Measurements from ENCODE around the gene FMN1. TPM values are rescaled to one million over a fixed set of nuclear protein-coding genes. Genes with fewer than 3 reads are reported as not detected.

The FMN1 gene
- total and polyA plus RNA-seq, 10 of the 15 experiments (the other 5 are each of a cell fraction or from before 2014, with no cell fraction given) = 0.05 to 0.16 (median 0.08) TPM; not detected in 4

GRCh38 chr15:32844118-32844711 lies 350.3 kb downstream of the FMN1 start:
- Histone ChIP-seq H2AFZ (ENCODE audit: control insufficient read depth, low read depth, low read length) (no peak overlapping the region), H3K27ac (ENCODE audit: control insufficient read depth, insufficient read depth) (no peak overlapping the region), H3K9ac (ENCODE audit: control insufficient read depth, insufficient read depth, low read length) (no peak overlapping the region), H3K36me3 (ENCODE audit: control insufficient read depth in 2 of 2, insufficient read depth in 2 of 2, low read length in 1 of 2) (no peaks in the 10 kb centered on the region), H3K27me3 (replicated peaks in 1 of 2; ENCODE audit: control insufficient read depth in 2 of 2, insufficient read depth in 2 of 2, low read length in 1 of 2) (0 out of 4 replicates have a peak, but pooled peaks cover 2% of the 10 kb centered on the region in 2 experiments), H3K4me1 (ENCODE audit: control insufficient read depth, insufficient read depth, low read length) (no peaks in the 10 kb centered on the region), H3K79me2 (ENCODE audit: control insufficient read depth, insufficient read depth, low read length) (no peaks in the 10 kb centered on the region), H3K9me3 (replicated peaks; ENCODE audit: control insufficient read depth, insufficient read depth, low read length) (no peaks in the 10 kb centered on the region), H4K20me1 (ENCODE audit: control insufficient read depth, insufficient read depth) (no peaks in the 10 kb centered on the region), H3K4me3 (no peak overlapping the region), H3K4me2 (ENCODE audit: control insufficient read depth, insufficient read depth) (no peak overlapping the region)
- no TSS peak for BruUV-seq (replicated peaks)
- RAD21 ChIA-PET (ENCODE audit: unreplicated experiment) = interaction anchor here (0.7 to 4.3 kb wide), 17 partner anchors 9 to 193 kb away, joined by 3 to 40 read pairs (median 8); no protein-coding TSS in a partner anchor
- SMC1A ChIA-PET (ENCODE audit: uncharacterized antibody, unreplicated experiment) = interaction anchor here (0.6 to 5.2 kb wide), 26 partner anchors 11 to 189 kb away, joined by 3 to 49 read pairs (median 4); no protein-coding TSS in a partner anchor
- intact Hi-C loops (cut with micrococcal nuclease; ENCODE audit: unreplicated experiment) = loop anchor here (1.0 to 2.0 kb wide), 2 partner anchors 113 to 151 kb away; no protein-coding TSS in a partner anchor
- ATAC-seq (peak; percentile 74; the same call in 2 of the 3 replicates), DNase-seq (ENCODE audit: low read depth, low spot score) (no peak), FAIRE-seq (peak; percentile 49)
- WGBS (ENCODE audit: insufficient coverage, insufficient replicate concordance, low lambda C conversion rate, missing lambda C conversion rate) = 42% methylated on average over 2 of the region's 2 CpGs
- in situ Hi-C loops (cut with MboI) = no loop called here
- CTCF ChIA-PET = interaction anchor here (0.5 to 6.6 kb wide), 54 partner anchors 10 to 1125 kb away, joined by 3 to 119 read pairs (median 4); no protein-coding TSS in a partner anchor
- POLR2A ChIA-PET = interaction anchor here (0.9 to 1.4 kb wide), 3 partner anchors 10 to 109 kb away, joined by 3 to 4 read pairs (median 3); no protein-coding TSS in a partner anchor
- TF ChIP-seq SMC3 (IDR thresholded peaks at IDR 0.05; ENCODE audit: borderline replicate concordance, low read length) (peak; percentile 79), RAD21 (IDR thresholded peaks at IDR 0.05; ENCODE audit: insufficient read depth, low read depth, low read length) (peak; percentile 63), CTCF (IDR thresholded peaks at IDR 0.05 in 2 of 3, conservative IDR thresholded peaks at IDR 0.05 in 1 of 3; ENCODE audit: control insufficient read depth in 2 of 3, extremely low read depth in 1 of 3, insufficient read depth in 1 of 3, low read depth in 3 of 3, low read length in 3 of 3) (peak; percentile 58 to 65 (median 65); a peak in 5 of 6 replicates), MEF2B (IDR thresholded peaks at IDR 0.05; ENCODE audit: partially characterized antibody, poor library complexity, severe bottlenecking) (no peak)

Data from GM12878 (cell line).